Omental fat pad (tissue), 4 donors: ENCODE results near the gene ZNF438. TPM values are rescaled to one million over a fixed set of nuclear protein-coding genes. Genes with fewer than 3 reads are reported as not detected.
"Not testable (repeated sequence)": the region's sequence is repeated elsewhere in the genome, so short reads cannot be mapped to it uniquely, and the experiment has no call there.

ENCODE experiments used
- ATAC-seq: fragments of 150-250 bp; one replicate; pipeline ENCODE4 v1.9.1; 2016; ENCODE audit warnings: mild to moderate bottlenecking, moderate library complexity; ENCODE audit not compliant: low FRiP score
- DNase-seq: peaks from one replicate; pipeline ENCODE4 v3.0.0-alpha.2; 2019; ENCODE audit warnings: low spot score
- total RNA-seq, 4 donors: library from RNA; depleted of rRNA; stranded (reverse); fragments of >200 nt; gene quantifications; one replicate each; pipeline ENCODE4 v1.1.0, GENCODE V29; 2016
- TF ChIP-seq, protein P1 (sequence below), 3 donors: fragments of 450-650 bp; IDR thresholded peaks; one replicate each; pipeline ENCODE4 v1.5.1; 2016 to 2017; ENCODE audit warnings: antibody characterized with exemption in 3 of 3, mild to moderate bottlenecking in 3 of 3, moderate library complexity in 2 of 3

Gene ZNF438
- total RNA-seq, 4 donors from 2014 or later: 8.9 to 22.9 (median 12.3) TPM

DNA sequence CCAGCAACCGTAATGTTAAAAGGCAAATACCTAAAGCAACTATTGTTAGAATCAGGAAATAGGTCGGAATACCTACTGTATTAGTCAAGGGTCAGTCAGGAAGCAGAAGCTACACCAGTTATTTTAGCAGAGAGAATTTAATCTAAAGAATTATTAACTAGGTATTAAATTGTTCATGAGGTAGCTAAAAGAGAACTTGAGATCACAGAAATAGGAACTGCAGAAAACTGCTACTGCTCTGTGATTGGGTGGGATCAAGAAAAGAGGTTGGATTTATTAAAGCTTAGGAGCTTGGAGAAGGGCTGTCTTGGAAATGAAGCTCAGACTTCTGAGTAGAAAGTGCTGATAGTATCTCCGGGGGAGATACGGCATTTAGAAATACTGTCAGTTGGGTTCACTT, 20.0 kb upstream of the ZNF438 start:
- DNase-seq (no peak), ATAC-seq (no peak)
- TF ChIP-seq, protein P1, sequence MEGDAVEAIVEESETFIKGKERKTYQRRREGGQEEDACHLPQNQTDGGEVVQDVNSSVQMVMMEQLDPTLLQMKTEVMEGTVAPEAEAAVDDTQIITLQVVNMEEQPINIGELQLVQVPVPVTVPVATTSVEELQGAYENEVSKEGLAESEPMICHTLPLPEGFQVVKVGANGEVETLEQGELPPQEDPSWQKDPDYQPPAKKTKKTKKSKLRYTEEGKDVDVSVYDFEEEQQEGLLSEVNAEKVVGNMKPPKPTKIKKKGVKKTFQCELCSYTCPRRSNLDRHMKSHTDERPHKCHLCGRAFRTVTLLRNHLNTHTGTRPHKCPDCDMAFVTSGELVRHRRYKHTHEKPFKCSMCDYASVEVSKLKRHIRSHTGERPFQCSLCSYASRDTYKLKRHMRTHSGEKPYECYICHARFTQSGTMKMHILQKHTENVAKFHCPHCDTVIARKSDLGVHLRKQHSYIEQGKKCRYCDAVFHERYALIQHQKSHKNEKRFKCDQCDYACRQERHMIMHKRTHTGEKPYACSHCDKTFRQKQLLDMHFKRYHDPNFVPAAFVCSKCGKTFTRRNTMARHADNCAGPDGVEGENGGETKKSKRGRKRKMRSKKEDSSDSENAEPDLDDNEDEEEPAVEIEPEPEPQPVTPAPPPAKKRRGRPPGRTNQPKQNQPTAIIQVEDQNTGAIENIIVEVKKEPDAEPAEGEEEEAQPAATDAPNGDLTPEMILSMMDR (IDR thresholded peaks at IDR 0.05): no peak

DNA sequence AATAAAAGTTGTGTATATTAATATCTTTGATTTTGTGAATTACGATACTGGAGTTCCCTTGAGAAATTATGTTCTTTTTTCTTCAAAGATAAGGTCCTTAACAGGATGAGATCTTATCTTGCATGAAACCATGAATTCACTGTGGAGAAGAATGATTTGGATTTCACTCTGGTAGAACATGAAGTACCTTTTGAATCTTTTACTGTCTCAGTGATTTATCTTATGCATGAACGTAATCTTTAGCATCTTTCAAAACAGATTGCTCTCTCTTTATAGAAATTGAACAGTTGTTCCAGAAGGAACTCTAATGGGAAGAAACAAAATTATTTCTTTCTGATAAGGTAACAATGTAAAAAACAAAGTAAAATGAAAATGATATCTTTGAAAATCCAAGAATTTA, 11.0 kb upstream of the ZNF438 start:
- no peak for DNase-seq
- ATAC-seq: no peak
- TF ChIP-seq, protein P1 (IDR thresholded peaks at IDR 0.05): no peak

DNA sequence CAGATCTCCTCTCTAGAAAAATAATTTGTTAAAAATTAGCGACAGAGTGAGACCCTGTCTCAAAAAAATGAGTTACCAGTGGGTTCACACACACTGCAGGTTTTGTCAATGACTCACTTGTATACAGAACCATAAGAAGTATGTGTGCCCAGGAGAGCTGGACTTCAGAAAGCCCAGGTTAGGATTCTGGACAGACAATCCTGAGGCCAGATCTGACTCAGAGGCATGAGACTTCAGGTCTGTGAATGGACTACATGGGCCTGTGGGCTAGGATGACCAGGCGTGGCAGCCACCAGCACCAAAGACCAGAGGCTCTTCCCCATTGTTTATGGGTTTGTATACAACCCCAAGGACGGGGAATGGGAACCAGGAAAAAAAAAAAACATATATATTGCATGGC, 9.3 kb upstream of the ZNF438 start:
- TF ChIP-seq, protein P1 (IDR thresholded peaks at IDR 0.05): no peak
- ATAC-seq (no peak), DNase-seq (no peak)

DNA sequence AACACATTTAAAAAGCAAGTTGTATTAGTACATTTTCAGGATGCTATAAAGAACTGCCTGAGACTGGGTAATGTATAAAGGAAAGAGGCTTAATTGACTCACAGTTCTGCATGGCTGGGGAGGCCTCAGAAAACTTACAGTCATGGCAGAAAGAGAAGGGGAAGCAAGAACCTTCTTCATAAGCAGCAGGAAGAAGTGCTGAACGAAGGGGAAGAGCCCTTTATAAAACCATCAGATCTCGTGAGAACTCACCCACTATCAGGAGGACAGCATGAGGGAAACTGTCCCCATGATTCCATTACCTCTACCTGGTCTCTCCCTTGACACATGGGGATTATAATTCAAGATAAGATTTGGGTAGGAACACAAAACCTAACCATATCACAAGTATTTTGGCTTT, 7.3 kb upstream of the ZNF438 start:
- DNase-seq, ATAC-seq: not testable (repeated sequence)

DNA sequence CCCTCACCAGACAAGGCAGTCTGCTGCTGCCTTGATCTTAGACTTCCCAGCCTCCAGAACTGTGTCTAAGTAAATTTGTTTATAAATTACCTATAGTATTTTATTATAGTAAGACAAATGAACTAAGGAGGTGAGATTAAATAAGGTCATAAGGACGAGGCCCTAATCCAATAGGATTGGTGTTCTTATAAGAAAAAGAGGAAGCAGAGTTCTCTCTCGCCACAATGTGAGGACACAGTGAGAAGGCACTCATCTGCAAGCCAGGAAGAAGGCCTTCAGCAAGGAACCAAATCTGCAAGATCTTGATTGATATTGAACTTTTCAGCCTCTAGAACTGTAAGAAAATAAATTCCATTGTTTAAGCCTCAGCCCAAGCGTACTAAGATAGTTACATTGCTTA, 6.1 kb upstream of the ZNF438 start:
- no peak for ATAC-seq
- no peak for DNase-seq
- TF ChIP-seq, protein P1 (IDR thresholded peaks at IDR 0.05): no peak

DNA sequence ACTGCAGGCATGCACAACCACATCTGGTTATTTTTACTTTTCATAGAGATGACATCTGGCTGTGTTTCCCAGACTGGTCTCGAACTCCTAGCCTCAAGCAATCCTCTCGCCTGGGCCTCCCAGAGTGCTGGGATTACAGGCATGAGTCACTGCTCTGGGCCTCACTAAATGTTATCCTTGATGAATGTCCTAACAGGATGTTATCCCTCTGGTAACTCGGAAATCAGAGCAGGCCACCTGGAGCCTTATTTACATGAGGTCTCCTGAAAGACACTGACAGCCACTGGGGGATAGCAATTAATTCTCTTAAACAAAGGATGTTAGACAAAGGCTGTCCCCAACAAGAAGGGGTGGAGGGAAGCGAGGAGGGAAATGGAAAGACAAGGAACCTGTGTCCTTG, 4.5 kb upstream of the ZNF438 start:
- TF ChIP-seq, protein P1 (IDR thresholded peaks at IDR 0.05): no peak
- ATAC-seq (no peak), DNase-seq (no peak)

DNA sequence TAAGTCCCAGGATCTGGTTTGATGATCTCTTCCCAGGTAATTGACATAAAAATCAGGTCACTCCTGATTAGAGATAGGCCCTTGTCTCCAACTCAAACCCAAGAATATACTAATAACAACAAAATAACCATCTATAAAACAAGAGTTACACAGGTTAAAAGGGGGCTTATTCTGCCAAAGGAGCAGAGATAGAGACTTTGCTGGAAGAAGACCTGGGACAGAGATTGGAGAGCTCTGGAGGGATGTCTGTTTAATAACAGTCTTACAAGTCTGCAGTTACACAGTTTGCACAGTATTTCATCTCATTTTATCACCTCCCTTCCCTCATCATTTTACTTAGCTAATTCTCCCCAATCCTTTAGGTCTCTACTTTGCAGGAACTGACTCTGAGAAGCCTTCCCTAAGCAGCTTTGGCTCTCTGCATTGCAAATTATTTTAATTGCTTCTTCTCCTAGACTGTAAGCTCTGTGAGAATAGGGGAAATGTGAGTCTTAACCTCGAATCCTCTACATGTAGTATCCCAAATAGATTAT, 3.7 kb upstream of the ZNF438 start:
- ATAC-seq (no peak), DNase-seq (no peak)
- TF ChIP-seq, protein P1 (IDR thresholded peaks at IDR 0.05): no peak
